KOPT-K1 (cell line): Measurements from ENCODE around the gene LRRC4C.

Experiments
- H3K27ac ChIP-seq: fragments of 200-600 bp; sonication (generic); 2 replicates; pipeline ENCODE4 v1.5.1; 2016; ENCODE audit warnings: antibody characterized with exemption, mild to moderate bottlenecking, low read depth, low read length; ENCODE audit not compliant: poor library complexity, severe bottlenecking
- H3K36me3 ChIP-seq: fragments of 200-600 bp; sonication (generic); 2 replicates; pipeline ENCODE4 v1.5.1; 2017; ENCODE audit warnings: antibody characterized with exemption, mild to moderate bottlenecking, low read length, moderate library complexity; ENCODE audit not compliant: insufficient read depth
- H3K9me3 ChIP-seq: fragments of 200-600 bp; sonication (generic); 2 replicates; pipeline ENCODE4 v1.5.1; 2017; ENCODE audit warnings: antibody characterized with exemption, low read length, mild to moderate bottlenecking; ENCODE audit not compliant: insufficient read depth, poor library complexity, severe bottlenecking

The LRRC4C gene

DNA sequence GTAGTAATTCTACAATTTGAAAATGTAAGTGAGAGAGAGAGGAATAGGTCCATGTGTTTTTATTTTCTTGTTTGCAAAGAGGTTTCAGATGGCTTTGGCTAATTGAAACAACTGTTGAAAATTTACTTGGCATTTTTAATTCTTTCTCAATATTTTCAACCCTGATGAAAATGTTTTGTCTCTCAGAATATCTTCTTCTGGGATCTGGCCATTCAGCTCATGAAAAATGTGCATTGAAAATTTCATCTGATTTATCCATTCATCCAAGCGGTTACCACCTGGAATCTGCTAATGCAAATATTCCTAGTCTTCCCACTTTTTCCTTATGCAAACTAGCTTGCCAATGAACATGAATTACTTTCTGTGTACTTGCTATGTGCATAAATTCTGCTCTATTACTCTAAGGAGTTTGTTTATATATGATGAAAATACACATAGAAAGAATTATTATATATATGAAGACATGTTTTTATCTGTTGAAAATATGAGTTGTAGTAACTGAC, 621.2 kb downstream of the LRRC4C start:
- Histone ChIP-seq H3K36me3 (no peaks in the 10 kb centered on the region), H3K27ac (no peak overlapping the region), H3K9me3 (no peaks in the 10 kb centered on the region)

DNA sequence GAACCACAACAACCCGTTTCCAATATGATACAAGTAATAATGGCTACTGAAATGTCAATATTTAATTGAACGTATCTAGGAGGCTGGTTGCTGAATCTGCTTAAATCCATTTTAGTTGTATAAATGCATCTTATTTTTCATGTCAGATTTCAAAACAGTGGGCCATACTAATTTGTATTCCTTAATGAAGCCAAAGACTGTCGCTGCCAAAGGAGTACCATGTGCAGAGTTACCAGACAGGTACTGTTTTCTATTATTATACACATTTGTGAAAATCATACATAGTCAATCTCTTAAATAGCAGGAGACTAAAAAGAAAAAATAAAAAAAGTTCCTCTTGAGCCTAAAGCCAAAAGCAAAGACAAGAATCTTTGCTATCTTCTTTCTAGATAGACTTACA, 632.3 kb downstream of the LRRC4C start:
- Histone ChIP-seq H3K9me3 (no peaks in the 10 kb centered on the region), H3K36me3 (no peaks in the 10 kb centered on the region), H3K27ac (no peak overlapping the region)

DNA sequence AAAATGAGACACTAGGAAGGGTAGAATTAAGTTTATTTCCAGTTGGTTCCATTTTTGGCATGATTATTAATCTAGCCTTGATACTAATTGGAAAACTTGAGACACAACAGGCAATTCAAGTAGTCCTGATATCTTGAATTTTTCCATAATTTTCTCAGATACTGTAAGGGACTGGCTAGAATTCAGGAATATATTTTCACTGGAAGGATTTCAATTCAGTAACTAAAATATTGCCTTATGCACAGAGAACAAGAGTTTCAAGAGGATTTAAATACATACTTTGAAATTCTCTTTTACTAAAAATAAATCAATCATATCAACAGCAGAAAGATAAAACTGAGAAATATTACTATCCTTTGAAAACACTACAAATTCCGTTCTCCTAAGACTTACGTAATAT, 632.9 kb downstream of the LRRC4C start:
- Histone ChIP-seq H3K27ac (no peak overlapping the region), H3K9me3 (no peaks in the 10 kb centered on the region), H3K36me3 (no peaks in the 10 kb centered on the region)

DNA sequence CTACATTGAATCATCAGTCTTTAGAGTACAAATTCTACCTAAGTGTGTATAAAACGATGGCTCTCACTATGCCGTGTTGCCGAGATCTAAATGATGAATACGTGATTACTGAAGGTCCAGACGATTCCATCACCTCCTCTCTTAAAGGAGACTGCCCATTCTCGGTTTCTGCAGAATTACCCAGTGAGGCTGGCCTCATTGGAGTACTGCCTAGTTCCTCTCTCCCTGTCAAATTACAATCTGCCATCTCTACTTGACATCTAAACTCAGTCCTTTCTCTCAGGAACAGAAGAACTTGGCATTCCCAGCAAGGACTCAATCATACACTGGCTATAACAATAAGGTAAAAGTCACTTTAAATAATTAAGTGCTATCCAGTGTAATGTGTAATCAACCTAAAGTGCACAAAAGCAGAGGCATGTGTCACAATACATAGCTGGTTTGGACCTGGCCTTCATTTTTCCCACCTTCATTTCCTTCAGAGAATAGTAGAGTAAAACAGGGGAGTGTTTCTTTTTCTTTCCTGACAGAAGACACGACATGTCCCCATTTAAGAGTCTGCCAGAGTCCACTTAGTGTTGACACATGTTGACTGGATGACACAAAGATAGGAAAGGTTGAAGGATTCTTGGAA, 634.1 kb downstream of the LRRC4C start:
- Histone ChIP-seq H3K36me3 (no peaks in the 10 kb centered on the region), H3K9me3 (no peaks in the 10 kb centered on the region), H3K27ac (no peak overlapping the region)

DNA sequence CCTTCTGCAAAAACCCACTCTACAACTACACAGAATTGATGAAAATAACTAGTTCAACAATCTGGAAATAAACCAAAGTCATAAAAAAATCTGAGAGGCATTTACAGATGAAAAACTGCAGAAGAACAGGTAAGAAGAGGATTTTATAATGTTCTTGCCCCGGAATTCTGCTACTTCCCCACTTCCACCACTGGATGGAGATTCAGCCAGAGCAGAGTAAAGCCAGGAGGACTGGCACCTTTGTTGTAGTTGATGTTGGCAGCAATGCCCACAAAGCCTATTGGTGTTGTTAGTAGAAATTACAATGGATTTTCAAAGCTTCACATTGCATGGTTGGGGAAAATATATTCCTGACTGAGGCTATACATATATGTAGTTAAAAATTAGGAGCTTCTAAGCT, 640.2 kb downstream of the LRRC4C start:
- Histone ChIP-seq H3K36me3 (no peaks in the 10 kb centered on the region), H3K27ac (no peak overlapping the region), H3K9me3 (no peaks in the 10 kb centered on the region)

DNA sequence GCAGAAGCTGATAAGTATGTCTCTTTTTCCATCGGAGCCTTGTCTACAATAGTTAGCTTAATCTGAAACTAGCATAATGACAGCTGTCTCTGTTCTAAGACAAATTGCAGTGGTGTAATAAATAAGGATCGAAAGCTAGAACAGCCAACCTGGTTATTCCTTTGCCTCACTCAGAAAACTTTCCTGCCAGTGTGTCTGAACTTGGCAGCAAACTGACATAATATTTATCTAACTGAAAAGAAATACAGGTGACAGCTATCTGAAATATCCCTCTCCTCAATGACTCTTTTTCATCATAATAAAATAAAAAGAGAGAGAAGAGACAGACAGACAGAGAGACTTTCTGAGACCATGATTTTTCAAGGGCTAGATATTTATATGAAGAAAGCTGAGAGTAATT, 642.5 kb downstream of the LRRC4C start:
- H3K27ac ChIP-seq = no peak overlapping the region
- H3K36me3 ChIP-seq = no peaks in the 10 kb centered on the region

DNA sequence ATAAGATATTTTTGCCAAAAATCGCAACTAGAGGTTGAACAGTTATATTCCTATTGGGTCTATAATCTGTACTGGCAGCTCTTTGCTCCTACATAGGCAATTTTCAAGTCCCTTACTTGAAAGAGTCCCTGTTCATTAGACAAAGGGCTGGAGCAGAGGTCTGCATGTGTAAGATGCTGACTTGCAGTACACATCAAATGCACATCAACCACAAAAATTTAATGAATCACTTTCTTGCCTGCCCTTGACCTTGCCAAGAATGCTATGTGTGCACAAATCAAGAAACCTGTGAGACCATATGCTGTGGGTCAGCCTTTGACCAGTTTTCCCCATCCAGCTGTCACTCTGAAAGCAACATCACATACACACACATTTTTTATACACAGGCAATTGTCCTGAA, 661.5 kb downstream of the LRRC4C start:
- Histone ChIP-seq H3K27ac (no peak overlapping the region), H3K36me3 (no peaks in the 10 kb centered on the region), H3K9me3 (no peaks in the 10 kb centered on the region)

More for the DNA sequence above, 642.5 kb downstream of the LRRC4C start:
- no peaks in the 10 kb centered on the region for H3K9me3 ChIP-seq

DNA sequence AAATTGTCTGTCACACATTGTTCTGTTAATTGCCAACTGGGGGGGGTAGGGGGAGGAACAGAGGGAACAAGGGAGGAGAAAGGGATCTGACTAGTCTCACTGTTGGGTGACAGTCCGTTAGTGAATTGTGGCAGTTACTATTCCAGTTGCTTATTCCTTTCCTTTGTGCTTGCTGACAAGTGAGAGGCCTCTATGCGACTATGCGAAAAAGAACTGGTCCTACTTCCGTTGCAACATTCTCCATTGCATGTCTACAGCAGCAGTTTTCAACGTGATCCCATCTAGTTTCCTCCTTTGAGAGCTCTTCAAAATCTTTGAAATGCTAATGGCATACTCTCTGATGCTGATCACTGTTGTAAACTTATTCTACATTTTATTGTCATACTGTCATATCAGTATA, 672.2 kb downstream of the LRRC4C start:
- Histone ChIP-seq H3K27ac (no peak overlapping the region), H3K36me3 (no peaks in the 10 kb centered on the region), H3K9me3 (no peaks in the 10 kb centered on the region)

DNA sequence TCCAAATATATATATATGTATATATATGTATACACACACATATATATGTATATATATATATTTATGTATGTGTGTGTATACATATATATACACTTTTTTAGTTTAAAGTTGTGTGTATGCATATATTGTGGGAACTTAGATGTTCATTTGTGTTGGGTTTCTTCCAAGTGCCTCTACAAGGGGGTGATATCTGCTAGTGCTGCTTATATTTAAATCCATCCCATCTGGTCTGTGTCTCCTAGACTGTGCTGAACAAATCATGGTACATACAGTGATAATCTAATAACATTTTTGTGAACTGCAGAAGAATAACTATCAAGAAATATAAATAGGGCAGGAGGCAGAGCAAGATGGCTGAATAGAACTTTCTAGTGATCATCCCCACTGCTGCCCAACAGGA, 696.4 kb downstream of the LRRC4C start:
- Histone ChIP-seq H3K9me3 (no peaks in the 10 kb centered on the region), H3K27ac (no peak overlapping the region), H3K36me3 (no peaks in the 10 kb centered on the region)

DNA sequence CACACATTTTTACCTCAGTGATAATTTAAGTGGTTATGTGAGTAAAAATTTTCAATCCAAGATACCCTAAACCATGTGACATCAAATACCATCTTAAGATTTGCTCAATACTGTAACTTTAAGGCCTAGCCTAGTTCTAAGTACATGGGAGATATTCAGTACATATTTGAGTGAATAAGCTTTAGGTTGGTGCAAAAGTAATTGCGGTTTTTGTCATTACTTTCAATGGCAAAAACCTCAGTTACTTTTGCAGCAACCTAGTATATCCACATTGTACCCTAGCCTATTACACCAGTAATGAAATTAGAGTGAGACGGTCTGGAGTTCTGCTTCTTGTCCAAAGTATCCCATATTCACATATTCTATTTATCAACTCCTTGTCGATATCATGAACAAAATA, 700.1 kb downstream of the LRRC4C start:
- Histone ChIP-seq H3K27ac (no peak overlapping the region), H3K36me3 (no peaks in the 10 kb centered on the region), H3K9me3 (no peaks in the 10 kb centered on the region)

DNA sequence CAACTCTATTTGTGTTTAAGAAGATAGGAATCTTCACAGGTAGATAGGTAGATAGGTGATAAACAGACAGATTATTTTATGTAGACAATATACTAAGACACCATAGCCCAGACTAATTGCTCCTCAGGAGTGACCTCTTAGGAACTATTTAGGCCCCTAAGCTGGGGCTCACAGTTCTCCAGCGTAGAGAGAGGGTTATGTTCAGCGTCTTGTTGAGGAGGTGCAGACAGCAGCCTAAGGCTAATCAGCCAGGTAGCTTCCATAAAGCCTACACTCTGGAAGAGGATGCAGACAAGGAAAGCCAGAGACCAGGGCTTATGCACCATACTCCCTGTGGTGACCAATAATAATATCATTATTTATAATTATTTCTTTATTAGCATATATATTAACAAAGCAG, 705.2 kb downstream of the LRRC4C start:
- no peak overlapping the region for H3K27ac ChIP-seq
- H3K9me3 ChIP-seq = no peaks in the 10 kb centered on the region

DNA sequence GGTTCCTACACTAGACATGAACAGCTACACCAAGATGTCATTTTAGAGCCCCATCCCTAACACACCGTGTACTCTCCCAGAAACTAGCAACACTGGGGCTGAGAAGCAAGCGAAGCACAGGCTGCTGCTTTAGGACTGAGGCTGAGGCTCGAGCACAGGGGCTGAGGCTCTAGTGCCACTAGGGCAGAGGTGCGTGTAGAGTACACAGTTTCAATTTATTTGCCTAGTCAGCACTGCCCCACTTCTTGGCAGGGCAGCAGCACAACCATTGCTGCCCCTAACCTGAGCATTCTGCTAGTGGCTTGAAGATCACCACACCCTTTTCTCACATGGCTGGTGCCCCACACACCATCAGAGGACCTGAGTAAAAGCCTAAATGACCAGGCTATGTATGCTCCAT, 713.2 kb downstream of the LRRC4C start:
- Histone ChIP-seq H3K9me3 (no peaks in the 10 kb centered on the region), H3K36me3 (no peaks in the 10 kb centered on the region), H3K27ac (no peak overlapping the region)

More for the DNA sequence above, 705.2 kb downstream of the LRRC4C start:
- no peaks in the 10 kb centered on the region for H3K36me3 ChIP-seq

DNA sequence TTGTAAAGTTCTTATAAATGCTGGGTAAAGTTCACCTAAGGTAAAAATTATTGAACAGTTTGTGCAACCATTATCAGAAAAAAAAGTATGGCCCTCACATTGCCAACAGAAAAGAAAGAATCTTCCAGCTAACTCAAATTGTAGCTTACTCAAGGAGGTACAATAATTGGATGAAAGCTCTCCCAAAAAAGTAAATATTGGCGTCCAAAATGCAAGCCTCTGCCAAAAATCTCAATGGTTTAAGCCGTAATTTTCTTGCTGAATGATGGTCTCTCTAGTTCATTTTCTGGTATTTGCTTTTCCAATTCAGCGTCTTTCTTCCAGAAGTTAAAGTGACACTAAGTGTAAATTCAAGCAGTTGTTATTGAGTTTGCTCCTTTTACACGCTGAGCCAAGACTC, 727.3 kb downstream of the LRRC4C start:
- H3K36me3 ChIP-seq = no peaks in the 10 kb centered on the region
- no peaks in the 10 kb centered on the region for H3K9me3 ChIP-seq
- H3K27ac ChIP-seq = no peak overlapping the region

DNA sequence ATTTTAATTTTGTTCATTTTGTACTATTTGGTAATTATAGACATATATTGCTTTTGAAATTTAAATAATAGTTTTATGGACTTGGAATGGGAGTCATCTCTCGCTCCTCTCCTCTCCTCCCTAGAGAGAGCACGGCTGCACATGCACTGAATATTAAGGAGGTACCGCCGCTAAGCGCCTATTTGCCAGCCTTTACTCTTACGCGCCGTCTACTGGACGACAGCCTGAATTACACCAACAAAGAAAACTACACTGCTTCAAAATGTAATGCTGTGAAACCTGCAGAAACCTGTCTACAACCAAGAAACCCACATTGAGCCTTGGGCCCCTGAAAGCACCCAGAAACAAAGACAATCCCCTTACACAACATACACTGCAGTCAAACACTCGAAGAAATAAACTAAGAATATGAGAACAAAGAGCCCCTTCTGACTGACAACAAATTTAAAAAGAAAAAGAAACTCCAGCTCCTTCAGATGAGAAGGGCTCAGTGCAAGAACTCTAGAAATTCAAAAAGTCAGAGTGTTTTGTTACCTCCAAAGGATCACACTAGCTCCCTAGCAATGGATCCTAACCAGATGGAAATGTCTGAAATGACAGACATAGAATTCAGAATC, 737.2 kb downstream of the LRRC4C start:
- H3K9me3 ChIP-seq = no peaks in the 10 kb centered on the region
- no peak overlapping the region for H3K27ac ChIP-seq
- H3K36me3 ChIP-seq = no peaks in the 10 kb centered on the region

DNA sequence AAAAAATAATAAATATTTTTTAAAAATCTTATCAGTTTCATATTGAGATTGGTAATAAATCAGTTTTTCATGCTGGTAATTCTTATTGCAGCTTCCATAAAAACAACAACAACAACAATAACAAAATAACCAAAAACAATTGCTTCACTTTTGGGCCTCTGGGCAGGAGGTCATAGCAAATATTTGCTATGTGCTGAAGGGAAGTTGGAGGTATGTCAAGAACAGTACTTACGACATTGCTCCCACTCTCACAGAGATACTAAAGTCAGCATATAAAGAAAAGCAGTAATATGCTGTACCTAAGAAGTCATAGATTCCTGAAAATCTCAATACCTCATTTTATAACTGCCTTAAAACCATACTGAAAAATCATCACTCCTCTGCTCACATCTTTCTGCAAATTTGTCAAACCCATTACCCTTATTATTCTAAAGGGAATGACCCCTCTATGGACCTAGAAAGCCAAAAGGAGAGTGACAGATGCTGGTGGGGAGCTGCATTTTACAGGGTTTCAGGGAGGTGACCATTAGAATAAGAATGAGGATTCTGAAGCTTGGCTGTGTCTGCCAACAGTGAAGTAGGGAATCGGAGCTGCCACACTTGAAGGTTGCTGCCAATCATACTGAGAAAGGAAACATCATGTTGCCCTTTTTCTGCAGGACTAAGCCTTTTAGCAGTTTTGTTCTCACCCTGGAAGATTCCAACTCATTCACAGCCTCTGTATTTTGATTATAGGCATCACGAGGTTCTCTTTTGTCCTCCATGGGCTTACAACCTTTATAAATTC, 742.9 kb downstream of the LRRC4C start:
- Histone ChIP-seq H3K9me3 (no peaks in the 10 kb centered on the region), H3K36me3 (no peaks in the 10 kb centered on the region), H3K27ac (no peak overlapping the region)
